22Rv1 (cell line): ENCODE results near the gene ACAT2.

Source experiments
- H3K27ac ChIP-seq: fragments of 450-650 bp; 2 replicates; pipeline ENCODE4 v1.5.1; 2017
- CTCF ChIP-seq: fragments of 450-650 bp; IDR thresholded peaks from 2 replicates; pipeline ENCODE4 v1.5.1; 2017; ENCODE audit warnings: mild to moderate bottlenecking
- ZFX ChIP-seq: fragments of 450-650 bp; IDR thresholded peaks from 2 replicates; pipeline ENCODE4 v1.6.1; 2017; ENCODE audit warnings: antibody characterized with exemption, borderline replicate concordance

The ACAT2 gene

GRCh38 chr6:159826968-159827647 lies 65.3 kb downstream of the ACAT2 start:
- TF ChIP-seq CTCF (no peak), ZFX (no peak)

GRCh38 chr6:159828074-159828473 lies 66.2 kb downstream of the ACAT2 start:
- TF ChIP-seq ZFX (no peak), CTCF (no peak)
- no peak overlapping the region for H3K27ac ChIP-seq

More at GRCh38 chr6:159826968-159827647, 65.3 kb downstream of the ACAT2 start:
- H3K27ac ChIP-seq, result no peak overlapping the region
